AG08395 (cell line): ENCODE data around the gene HSPA2.
"Not testable (repeated sequence)": the region's sequence is repeated elsewhere in the genome, so short reads cannot be mapped to it uniquely, and the experiment has no call there.

ENCODE experiments used
- DNase-seq: peaks from one replicate; pipeline ENCODE4 v3.0.0; 2012; ENCODE audit warnings: mixed read lengths, low spot score

HSPA2 gene

DNA sequence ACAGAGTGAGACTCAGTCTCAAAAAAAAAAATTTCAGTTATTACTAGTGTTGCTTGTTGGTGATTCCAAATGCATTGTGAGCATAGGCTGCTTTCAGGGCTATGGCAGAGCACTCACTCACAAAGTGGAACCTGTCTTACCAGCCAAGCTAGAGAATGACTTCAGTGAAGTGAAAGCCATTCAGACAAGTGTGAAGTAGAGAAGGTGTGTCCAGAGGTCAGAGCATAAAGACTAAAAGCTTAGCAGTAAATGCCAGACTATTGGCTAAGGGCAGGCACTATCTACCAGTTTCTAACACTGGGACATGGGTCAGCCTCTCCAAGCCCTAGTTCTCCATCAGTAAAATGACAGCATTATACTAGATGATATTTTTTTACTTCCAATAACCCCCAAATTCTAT, 21.9 kb downstream of the HSPA2 start:
- no peak for DNase-seq

- no peak for DNase-seq
Measured at GRCh38 chr14:64563696-64564095, 23.2 kb downstream of the HSPA2 start.

- DNase-seq, result peak; percentile 46
Measured at GRCh38 chr14:64566651-64567122, 26.1 kb downstream of the HSPA2 start.

GRCh38 chr14:64569138-64569631, 28.6 kb downstream of the HSPA2 start:
- peak; percentile 92 for DNase-seq

DNA sequence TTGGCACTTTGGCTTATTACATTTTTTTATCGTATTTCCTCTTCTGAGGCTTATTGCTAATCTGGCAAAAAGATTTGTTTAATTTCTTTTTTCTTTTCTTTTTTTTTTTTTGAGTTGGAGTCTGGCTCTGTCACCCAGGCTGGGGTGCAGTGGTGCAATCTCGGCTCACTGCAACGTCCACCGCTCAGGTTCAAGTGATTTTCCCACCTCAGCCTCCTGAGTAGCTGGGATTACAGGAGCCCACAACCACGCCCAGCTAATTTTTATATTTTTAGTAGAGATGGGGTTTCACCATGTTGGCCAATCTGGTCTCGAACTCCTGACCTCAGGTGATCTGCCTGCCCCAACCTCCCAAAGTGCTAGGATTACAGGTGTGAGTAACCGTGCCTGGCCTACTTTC, 29.1 kb downstream of the HSPA2 start:
- DNase-seq, result not testable (repeated sequence)

DNA sequence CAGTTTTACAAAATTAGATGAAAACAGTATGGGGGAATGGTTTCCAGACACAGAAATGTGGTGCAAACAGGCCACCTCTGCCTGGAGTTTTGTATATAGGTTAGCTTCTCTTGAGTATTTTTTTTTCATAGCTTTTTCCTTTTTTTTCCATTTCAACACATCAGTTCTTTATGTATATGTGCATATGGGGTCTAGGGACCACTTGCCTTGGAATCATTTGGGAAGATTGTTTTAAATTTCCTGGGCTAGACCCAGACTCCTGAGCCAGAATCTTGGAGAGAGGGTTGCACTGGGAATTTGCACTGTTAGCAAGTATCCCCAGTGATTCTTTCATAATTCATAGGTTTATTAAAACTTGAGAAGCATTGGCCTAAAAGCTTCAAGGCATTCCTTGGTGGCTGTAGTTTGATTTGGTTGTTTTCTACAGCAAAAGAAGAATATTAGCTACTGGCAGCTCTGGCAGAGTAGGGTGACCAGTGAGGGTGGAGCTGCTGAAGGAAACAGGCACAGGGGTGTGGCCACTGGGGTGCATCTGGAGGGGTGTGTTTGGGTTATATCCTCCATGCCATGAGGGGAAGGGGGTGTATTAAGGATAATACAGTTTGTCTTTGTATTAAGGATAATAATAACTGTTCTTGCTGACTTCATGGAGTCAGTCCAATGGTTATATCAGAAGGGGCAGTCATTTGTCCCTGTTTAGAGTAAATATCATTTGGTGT, 32.0 kb downstream of the HSPA2 start:
- no peak for DNase-seq

DNA sequence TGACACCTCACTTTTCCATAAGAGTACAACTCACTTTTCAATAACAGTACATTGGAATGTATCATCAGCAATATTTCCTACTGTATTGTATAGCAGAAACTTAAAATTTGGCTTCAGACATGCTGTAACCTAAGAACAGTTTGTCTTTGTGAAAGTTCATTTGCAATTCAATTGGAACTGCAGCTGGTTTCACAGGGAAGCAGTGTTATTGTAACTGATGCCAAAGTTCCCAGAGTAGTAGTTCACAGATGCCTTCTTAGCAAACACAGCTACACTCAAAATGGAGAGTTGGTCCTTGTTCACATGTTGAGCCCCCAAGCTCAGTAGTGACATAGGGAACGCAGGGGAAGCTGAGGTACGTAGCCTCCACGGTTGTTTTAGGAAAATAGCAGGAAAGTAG, 32.6 kb downstream of the HSPA2 start:
- DNase-seq, result no peak

DNA sequence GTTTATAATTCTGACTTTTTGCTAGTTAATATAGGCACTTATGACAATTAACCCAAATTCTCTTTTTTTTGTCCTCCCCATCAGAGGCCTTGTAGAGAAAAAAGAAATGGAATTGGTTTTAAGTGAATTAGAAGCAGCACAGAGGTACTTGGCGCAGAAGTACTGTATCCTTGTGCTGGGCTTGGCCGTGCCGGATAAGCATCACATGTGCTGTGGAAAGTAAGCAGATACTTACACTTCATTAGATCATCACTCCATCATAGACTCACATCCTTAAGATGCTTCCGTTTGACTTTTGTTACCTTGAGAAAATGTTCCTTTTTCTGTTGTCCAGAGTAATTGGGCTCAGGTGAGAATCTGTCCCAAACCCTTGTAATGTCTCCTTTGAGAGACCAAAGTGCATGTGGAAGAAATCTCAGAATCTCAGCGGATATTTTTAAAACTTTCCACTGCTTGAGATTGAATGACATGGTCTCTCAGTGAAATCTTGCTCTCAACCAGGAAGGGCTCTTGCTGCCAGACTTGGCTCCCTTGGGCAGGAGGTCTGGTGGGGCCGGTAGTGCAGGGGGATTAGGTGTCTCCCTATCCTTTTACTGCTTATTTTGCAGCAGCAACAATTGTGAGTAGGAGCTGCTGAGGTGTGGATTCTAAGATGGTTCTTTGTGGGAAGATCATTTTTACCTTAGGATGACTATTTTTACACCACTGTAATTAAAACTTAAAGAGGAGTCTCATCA, 34.0 kb downstream of the HSPA2 start:
- DNase-seq, result no peak

GRCh38 chr14:64577211-64577610, 36.7 kb downstream of the HSPA2 start:
- no peak for DNase-seq

GRCh38 chr14:64580467-64580866, 39.9 kb downstream of the HSPA2 start:
- DNase-seq, result no peak

GRCh38 chr14:64581363-64581762, 40.8 kb downstream of the HSPA2 start:
- no peak for DNase-seq

- no peak for DNase-seq
Measured at GRCh38 chr14:64581817-64582216, 41.3 kb downstream of the HSPA2 start.

- no peak for DNase-seq
Measured at GRCh38 chr14:64584190-64584589, 43.6 kb downstream of the HSPA2 start.

DNA sequence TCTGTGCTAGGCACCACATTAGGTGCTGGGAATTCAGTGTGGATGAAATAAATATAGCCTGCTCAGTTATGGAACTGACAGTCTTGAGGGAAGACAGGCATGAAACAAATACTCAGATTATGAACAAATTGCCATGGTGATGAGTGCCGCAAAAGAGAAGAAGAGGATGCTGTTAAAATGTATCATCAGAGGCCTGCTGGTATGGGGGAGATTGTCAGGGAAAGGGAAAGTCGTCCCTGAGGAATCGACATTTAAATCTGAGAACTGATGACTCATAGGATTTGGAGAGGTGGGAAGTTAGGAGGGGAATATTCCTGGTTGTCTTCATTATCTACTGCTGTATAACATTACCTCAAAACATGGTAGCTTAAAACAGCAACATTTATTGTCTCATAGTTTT, 51.3 kb downstream of the HSPA2 start:
- no peak for DNase-seq
